ENCODE measurements around the gene ACKR4. TPM values are rescaled to one million over a fixed set of nuclear protein-coding genes. Genes with fewer than 3 reads are reported as not detected.

The ACKR4 gene
- total and polyA plus RNA-seq, 2 donors (not counting 1 experiment from before 2014, with no cell fraction given) = 0.15 to 0.21 TPM

GRCh38 chr3:132553826-132554225 lies 43.2 kb upstream of the ACKR4 start:
- Histone ChIP-seq H2AFZ (ENCODE audit: insufficient read depth, low read depth, low read length, poor library complexity, severe bottlenecking) (no peak overlapping the region), H4K20me1 (ENCODE audit: control insufficient read depth, insufficient read depth, low read length, poor library complexity, severe bottlenecking) (no peaks in the 10 kb centered on the region), H3K4me3 (ENCODE audit: control extremely low read depth in 1 of 5, extremely low read depth in 1 of 5, insufficient read depth in 1 of 5, low read depth in 2 of 5, low read length in 4 of 5) (no peak overlapping the region), H3K27me3 (replicated peaks in 1 of 4; ENCODE audit: control extremely low read depth in 1 of 4, control insufficient read depth in 3 of 4, insufficient read depth in 4 of 4, low read length in 3 of 4) (no peaks in the 10 kb centered on the region), H3K4me2 (replicated peaks; ENCODE audit: low read depth, low read length, poor library complexity, severe bottlenecking) (no peak overlapping the region), H3K9ac (ENCODE audit: low read length) (no peak overlapping the region), H3K27ac (ENCODE audit: low read length in 2 of 2) (no peak overlapping the region), H3K9me3 (ENCODE audit: control extremely low read depth in 1 of 3, control insufficient read depth in 2 of 3, insufficient read depth in 1 of 3, low read length in 2 of 3) (no peaks in the 10 kb centered on the region), H3K36me3 (replicated peaks in 1 of 2; ENCODE audit: control extremely low read depth in 1 of 2, control insufficient read depth in 1 of 2, extremely low read depth in 1 of 2, insufficient read depth in 2 of 2, low read length in 1 of 2) (peaks cover 0 to 2% of the 10 kb centered on the region in 2 experiments), H3K79me2 (ENCODE audit: control insufficient read depth, insufficient read depth, low read length) (no peaks in the 10 kb centered on the region), H3K4me1 (ENCODE audit: control insufficient read depth in 2 of 2, insufficient read depth in 2 of 2, low read length in 2 of 2) (peaks cover 0 to 7% of the 10 kb centered on the region in 2 donors)
- Mint-ChIP-seq H3K27me3 (no peaks in the 10 kb centered on the region), H3K4me1 (peaks cover 8% of the 10 kb centered on the region), H3K27ac (no peak overlapping the region), H3K4me3 (no peak overlapping the region), H3K9me3 (ENCODE audit: insufficient read depth) (no peaks in the 10 kb centered on the region)
- no peak for TF ChIP-seq CTCF (IDR thresholded peaks at IDR 0.05)
- TF ChIP-seq EZH2 (IDR thresholded peaks at IDR 0.05; ENCODE audit: borderline replicate concordance, insufficient read depth, low read depth, low read length, poor library complexity, severe bottlenecking) = no peak
- 99% methylated on average over 6 of the region's 6 CpGs for WGBS (ENCODE audit: insufficient coverage)
- no peak for ATAC-seq (ENCODE audit: low read depth)
- CTCF ChIA-PET = interaction anchor here (1.4 kb wide), 1 partner anchor 89 kb away, joined by 3 read pairs; no protein-coding TSS in a partner anchor
- intact Hi-C loops (cut with micrococcal nuclease) = no loop called here
- DNase-seq = no peak
- POLR2A ChIA-PET = no interaction called here

- 100% methylated on average over 5 of the region's 8 CpGs for WGBS (ENCODE audit: insufficient coverage)
- H3K4me3 Mint-ChIP-seq = no peak overlapping the region
- Histone ChIP-seq H3K4me2 (replicated peaks; ENCODE audit: low read depth, low read length, poor library complexity, severe bottlenecking) (no peak overlapping the region), H3K9me3 (ENCODE audit: control extremely low read depth in 1 of 3, control insufficient read depth in 2 of 3, insufficient read depth in 1 of 3, low read length in 2 of 3) (no peaks in the 10 kb centered on the region), H4K20me1 (ENCODE audit: control insufficient read depth, insufficient read depth, low read length, poor library complexity, severe bottlenecking) (no peaks in the 10 kb centered on the region), H3K36me3 (replicated peaks in 1 of 2; ENCODE audit: control extremely low read depth in 1 of 2, control insufficient read depth in 1 of 2, extremely low read depth in 1 of 2, insufficient read depth in 2 of 2, low read length in 1 of 2) (peaks cover 0 to 2% of the 10 kb centered on the region in 2 experiments), H3K4me1 (ENCODE audit: control insufficient read depth in 2 of 2, insufficient read depth in 2 of 2, low read length in 2 of 2) (peaks cover 0 to 7% of the 10 kb centered on the region in 2 donors), H3K4me3 (ENCODE audit: control extremely low read depth in 1 of 5, extremely low read depth in 1 of 5, insufficient read depth in 1 of 5, low read depth in 2 of 5, low read length in 4 of 5) (no peak overlapping the region), H3K9ac (ENCODE audit: low read length) (no peak overlapping the region), H2AFZ (ENCODE audit: insufficient read depth, low read depth, low read length, poor library complexity, severe bottlenecking) (no peak overlapping the region), H3K27me3 (replicated peaks in 1 of 4; ENCODE audit: control extremely low read depth in 1 of 4, control insufficient read depth in 3 of 4, insufficient read depth in 4 of 4, low read length in 3 of 4) (no peaks in the 10 kb centered on the region), H3K79me2 (ENCODE audit: control insufficient read depth, insufficient read depth, low read length) (no peaks in the 10 kb centered on the region), H3K27ac (ENCODE audit: low read length in 2 of 2) (no peak overlapping the region)
- DNase-seq = no peak
- no peak for ATAC-seq (ENCODE audit: low read depth)
- TF ChIP-seq EZH2 (IDR thresholded peaks at IDR 0.05; ENCODE audit: borderline replicate concordance, insufficient read depth, low read depth, low read length, poor library complexity, severe bottlenecking) (no peak), CTCF (IDR thresholded peaks at IDR 0.05) (no peak)
- intact Hi-C loops (cut with micrococcal nuclease) = no loop called here
- no peaks in the 10 kb centered on the region for H3K9me3 Mint-ChIP-seq (ENCODE audit: insufficient read depth)
- ChIA-PET POLR2A (no interaction called here), CTCF (no interaction called here)
- no peaks in the 10 kb centered on the region for H3K27me3 Mint-ChIP-seq
- H3K27ac Mint-ChIP-seq = no peak overlapping the region
- peaks cover 8% of the 10 kb centered on the region for H3K4me1 Mint-ChIP-seq
Observed at GRCh38 chr3:132554437-132554836, 42.6 kb upstream of the ACKR4 start.

All from B cell (primary cell).